Fibroblast of villous mesenchyme (primary cell): ENCODE measurements around the gene ARHGAP5. TPM values are rescaled to one million over a fixed set of nuclear protein-coding genes. Genes with fewer than 3 reads are reported as not detected.

Experiments used
- DNase-seq: peaks from one replicate; pipeline ENCODE4 v3.0.0-alpha.2; 2010; ENCODE audit warnings: low read depth
- H3K4me3 ChIP-seq: 2 replicates; pipeline ENCODE4 v1.5.1; 2011; ENCODE audit warnings: low read depth, mild to moderate bottlenecking, low read length
- total RNA-seq: library from RNA; depleted of rRNA; stranded (reverse); fragments of >200 nt; gene quantifications from 2 replicates; pipeline ENCODE4 v1.2.3, GENCODE V29; 2012
- TF ChIP-seq, protein P1 (sequence below): IDR thresholded peaks from 2 replicates; pipeline ENCODE4 v1.5.1; 2012; ENCODE audit warnings: low read depth, mild to moderate bottlenecking, low read length; ENCODE audit not compliant: insufficient read depth

Gene ARHGAP5
- total RNA-seq, 1 donor, result 166 TPM

DNA sequence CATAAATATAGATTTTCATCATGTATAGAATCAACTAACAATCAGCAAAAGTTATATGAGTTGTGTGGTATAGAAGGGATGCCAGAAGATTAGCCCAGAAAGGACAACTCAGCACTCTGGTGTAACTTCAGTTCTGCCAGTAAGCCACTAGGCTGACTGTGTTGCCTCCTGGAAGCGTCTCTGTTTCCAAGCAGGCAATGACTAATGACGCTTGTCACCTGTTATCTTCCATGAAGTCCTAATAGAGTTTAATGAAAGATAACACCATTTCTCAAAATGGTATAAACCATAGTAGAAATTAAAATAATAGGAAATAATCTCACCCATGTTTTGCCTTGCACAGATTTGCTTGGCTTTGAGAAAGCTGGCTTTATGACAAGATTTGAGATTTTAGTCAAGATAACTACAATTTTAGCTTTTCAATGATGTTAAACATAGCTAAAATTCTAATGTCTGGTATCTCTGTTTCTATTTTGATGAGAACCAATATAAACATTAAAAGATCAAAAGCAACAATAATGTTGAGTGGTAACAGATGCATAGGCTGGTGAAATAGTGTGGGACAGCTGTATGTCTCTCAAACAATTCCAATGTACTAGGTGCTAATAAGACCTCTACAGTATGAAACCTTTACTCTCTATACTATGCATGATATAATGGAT lies 115.7 kb downstream of the ARHGAP5 start:
- TF ChIP-seq, protein P1, sequence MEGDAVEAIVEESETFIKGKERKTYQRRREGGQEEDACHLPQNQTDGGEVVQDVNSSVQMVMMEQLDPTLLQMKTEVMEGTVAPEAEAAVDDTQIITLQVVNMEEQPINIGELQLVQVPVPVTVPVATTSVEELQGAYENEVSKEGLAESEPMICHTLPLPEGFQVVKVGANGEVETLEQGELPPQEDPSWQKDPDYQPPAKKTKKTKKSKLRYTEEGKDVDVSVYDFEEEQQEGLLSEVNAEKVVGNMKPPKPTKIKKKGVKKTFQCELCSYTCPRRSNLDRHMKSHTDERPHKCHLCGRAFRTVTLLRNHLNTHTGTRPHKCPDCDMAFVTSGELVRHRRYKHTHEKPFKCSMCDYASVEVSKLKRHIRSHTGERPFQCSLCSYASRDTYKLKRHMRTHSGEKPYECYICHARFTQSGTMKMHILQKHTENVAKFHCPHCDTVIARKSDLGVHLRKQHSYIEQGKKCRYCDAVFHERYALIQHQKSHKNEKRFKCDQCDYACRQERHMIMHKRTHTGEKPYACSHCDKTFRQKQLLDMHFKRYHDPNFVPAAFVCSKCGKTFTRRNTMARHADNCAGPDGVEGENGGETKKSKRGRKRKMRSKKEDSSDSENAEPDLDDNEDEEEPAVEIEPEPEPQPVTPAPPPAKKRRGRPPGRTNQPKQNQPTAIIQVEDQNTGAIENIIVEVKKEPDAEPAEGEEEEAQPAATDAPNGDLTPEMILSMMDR, result no peak
- DNase-seq, result no peak
- no peak overlapping the region for H3K4me3 ChIP-seq

- no peak overlapping the region for H3K4me3 ChIP-seq
- TF ChIP-seq, protein P1, result no peak
- DNase-seq, result no peak
Measured at GRCh38 chr14:32193532-32193931, 116.4 kb downstream of the ARHGAP5 start.

DNA sequence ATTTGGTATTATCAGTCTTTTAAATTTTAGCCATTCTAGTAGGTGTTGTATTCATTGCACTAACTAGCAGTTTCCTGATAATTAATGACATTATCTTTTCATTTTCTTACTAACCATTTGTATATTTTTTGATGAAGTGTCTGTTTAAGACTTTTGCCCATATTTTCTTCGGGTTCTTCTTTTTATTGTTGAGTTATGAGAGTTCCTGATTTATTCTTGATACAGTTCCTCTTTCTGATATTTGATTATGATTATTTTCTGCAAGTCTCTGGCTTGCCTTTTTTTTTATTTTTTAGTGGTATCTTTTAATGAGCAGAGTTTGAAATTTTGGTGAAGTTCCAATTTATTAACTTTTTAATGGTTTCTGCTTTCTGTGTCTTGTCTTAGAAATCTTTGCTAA lies 118.5 kb downstream of the ARHGAP5 start:
- H3K4me3 ChIP-seq, result no peak overlapping the region
- DNase-seq, result no peak
- TF ChIP-seq, protein P1, result no peak

DNA sequence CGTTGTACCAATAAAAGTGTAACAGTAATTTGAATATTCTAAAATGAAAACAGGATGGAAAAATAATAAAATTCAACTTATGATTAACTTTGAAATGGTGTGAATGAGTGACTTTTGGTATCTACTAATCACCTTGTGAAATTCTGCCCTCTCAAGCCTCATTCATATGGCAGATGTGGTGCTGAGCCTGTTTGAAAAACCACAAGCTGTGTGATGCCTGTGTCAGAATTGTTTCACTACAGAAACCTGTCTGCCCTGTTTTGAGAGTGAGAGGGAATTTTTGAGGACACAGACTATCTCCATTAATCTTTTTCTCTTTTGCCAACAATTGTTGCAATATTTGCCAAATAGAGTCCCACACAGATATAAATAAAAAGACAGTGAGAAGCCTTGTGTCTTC lies 120.8 kb downstream of the ARHGAP5 start:
- TF ChIP-seq, protein P1, result no peak
- H3K4me3 ChIP-seq, result no peak overlapping the region
- no peak for DNase-seq

DNA sequence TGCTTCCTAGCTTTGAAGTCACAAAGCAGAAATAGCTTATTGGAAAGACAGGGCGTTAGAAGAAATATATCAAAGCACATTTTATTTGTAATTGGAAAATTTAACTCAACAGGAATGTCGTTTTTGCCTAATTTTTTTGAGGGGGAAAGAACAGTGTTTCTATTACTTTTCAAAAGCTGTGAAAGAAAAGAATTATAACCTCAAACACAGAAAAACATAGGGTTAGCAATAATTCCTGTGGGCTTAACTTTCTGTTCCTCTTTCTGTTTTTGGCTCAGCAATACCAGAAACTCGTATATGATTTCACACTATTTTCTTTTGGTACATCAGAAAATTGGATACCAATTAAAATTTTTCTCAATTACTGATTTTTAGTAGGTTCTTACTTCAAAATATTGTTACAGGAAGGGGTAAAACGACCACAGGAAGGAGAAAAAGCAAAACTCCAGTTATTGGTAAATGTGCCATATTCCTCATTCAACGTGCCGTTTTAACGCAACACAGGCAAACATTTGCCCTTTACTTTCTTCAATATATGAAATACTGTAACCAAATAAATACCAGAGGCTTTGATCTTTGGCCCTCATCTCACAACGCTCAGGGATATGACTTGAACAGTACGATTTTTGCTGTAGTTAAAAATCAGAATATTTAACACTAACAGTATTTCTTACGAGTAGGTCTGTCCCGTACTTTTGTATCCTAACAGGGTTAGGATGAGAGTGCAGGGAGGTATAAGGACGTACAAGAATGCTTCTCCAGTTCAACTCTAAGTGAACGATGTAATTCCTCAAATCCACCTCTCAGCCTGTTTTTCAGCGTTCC lies 123.5 kb downstream of the ARHGAP5 start:
- TF ChIP-seq, protein P1, result no peak
- H3K4me3 ChIP-seq, result peak overlapping the region; percentile 77
- DNase-seq, result no peak

- DNase-seq, result peak; percentile 54
- TF ChIP-seq, protein P1, result no peak
- H3K4me3 ChIP-seq, result peak overlapping the region; percentile 77
Measured at GRCh38 chr14:32201193-32201815, 124.2 kb downstream of the ARHGAP5 start.
